ENCODE measurements around the gene PLD5. TPM values are rescaled to one million over a fixed set of nuclear protein-coding genes. Genes with fewer than 3 reads are reported as not detected.
"Not testable (repeated sequence)": the region's sequence is repeated elsewhere in the genome, so short reads cannot be mapped to it uniquely, and the experiment has no call there.

PLD5 gene
- polyA plus RNA-seq, 1 donor from 2014 or later: not detected

DNA sequence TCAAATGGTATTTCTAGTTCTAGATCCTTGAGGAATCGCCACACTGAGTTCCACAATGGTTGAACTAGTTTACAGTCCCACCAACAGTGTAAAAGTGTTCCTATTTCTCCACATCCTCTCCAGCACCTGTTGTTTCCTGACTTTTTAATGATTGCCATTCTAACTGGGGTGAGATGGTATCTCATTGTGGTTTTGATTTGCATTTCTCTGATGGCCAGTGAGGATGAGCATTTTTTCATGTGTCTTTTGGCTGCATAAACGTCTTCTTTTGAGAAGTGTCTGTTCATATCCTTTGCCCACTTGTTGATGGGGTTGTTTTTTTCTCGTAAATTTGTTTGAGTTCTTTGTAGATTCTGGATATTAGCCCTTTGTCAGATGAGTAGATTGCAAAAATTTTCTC lies 427.2 kb downstream of the PLD5 start:
- H3K4me1 Mint-ChIP-seq, H3K36me3 Mint-ChIP-seq, H3K27ac Mint-ChIP-seq, H3K27me3 Mint-ChIP-seq, H3K9me3 Mint-ChIP-seq, H3K4me3 Mint-ChIP-seq: not testable (repeated sequence)

DNA sequence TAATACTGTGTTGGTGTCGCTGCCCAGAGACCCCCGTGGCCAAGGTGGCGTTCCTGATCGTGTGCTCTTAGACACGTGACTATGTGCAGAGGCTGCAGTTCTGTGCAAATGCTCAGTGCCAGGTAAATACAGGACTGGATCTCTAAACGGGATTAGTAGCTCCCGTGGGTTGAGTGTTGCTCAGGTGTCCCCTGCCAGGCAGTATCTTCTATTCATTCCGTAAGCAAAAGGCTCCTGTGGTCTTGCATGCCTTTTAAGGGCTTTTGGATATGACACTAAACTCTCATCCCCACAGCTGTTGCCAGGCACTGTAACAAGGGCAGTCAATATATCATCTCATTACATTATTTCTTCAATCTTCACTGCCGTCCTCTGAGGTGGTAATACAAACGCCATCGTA lies 431.4 kb downstream of the PLD5 start:
- Mint-ChIP-seq H3K4me3 (no peak overlapping the region), H3K27ac (no peak overlapping the region), H3K9me3 (no peaks in the 10 kb centered on the region), H3K36me3 (no peaks in the 10 kb centered on the region), H3K27me3 (no peaks in the 10 kb centered on the region), H3K4me1 (no peaks in the 10 kb centered on the region)

DNA sequence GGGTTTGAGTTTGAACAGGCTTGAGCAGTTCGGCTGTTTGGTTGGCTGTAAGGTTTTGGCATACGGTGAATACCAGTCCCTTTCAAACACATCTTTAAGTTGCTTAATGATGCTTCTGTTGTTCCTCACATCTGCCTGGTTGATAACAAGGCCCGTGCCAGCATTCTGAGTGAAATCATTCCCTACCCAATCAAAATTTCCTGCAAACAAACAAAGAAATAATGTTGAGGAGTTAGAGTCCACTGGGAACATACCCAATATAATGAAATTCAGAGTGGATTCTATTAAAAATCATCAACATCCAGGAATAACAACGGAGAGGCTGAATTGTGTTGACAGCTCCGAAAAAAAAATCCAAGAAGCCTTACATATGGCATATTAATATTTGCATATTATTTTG lies 434.6 kb downstream of the PLD5 start:
- H3K27me3 Mint-ChIP-seq: no peaks in the 10 kb centered on the region
- H3K9me3 Mint-ChIP-seq: no peaks in the 10 kb centered on the region
- H3K36me3 Mint-ChIP-seq: no peaks in the 10 kb centered on the region
- H3K4me1 Mint-ChIP-seq: no peaks in the 10 kb centered on the region
- no peak overlapping the region for H3K4me3 Mint-ChIP-seq
- no peak overlapping the region for H3K27ac Mint-ChIP-seq

DNA sequence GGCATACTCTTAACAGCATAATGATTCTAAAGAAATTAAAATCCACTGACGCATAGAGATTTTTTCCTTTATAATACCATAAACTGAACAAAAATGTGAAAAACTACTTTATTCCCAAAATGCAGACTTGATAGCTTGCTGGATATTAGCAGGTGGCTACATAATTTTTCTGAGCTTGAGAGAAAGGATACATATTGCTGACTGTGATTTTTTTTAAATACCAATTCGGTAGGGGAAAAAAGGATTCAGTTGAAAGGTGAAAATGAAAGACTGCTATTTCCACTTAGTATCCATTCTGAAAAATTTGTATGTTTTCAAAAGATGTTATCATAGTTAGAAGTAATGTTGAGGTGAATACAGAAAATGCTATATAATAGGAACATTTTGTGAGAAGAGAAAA lies 435.6 kb downstream of the PLD5 start:
- no peak overlapping the region for H3K27ac Mint-ChIP-seq
- H3K27me3 Mint-ChIP-seq: no peaks in the 10 kb centered on the region
- no peaks in the 10 kb centered on the region for H3K9me3 Mint-ChIP-seq
- no peak overlapping the region for H3K4me3 Mint-ChIP-seq
- no peaks in the 10 kb centered on the region for H3K36me3 Mint-ChIP-seq
- H3K4me1 Mint-ChIP-seq: no peaks in the 10 kb centered on the region

DNA sequence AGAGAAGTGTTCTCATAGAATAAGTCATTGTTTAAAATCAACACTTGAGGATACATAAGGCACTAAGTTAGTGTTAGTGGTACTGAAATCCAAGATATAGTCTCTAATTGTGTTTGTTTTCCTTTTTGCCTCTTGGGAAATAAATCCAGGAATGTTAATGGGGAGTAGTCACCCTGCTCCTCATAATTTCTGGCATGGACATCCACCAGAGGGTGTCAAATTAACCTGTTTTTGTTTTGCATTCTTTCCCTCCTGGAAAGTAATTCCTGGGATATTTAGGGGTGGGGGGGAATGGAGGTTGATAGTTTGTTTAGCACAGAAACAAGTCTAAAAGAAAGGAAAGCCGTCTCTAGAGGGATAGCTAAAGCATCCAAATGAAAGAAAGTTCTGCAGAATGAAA lies 437.8 kb downstream of the PLD5 start:
- H3K36me3 Mint-ChIP-seq: no peaks in the 10 kb centered on the region
- H3K4me3 Mint-ChIP-seq: no peak overlapping the region
- H3K4me1 Mint-ChIP-seq: no peaks in the 10 kb centered on the region
- peak overlapping the region in 1 of 3 donors; percentile 1 for H3K27ac Mint-ChIP-seq
- H3K27me3 Mint-ChIP-seq: no peaks in the 10 kb centered on the region
- no peaks in the 10 kb centered on the region for H3K9me3 Mint-ChIP-seq

DNA sequence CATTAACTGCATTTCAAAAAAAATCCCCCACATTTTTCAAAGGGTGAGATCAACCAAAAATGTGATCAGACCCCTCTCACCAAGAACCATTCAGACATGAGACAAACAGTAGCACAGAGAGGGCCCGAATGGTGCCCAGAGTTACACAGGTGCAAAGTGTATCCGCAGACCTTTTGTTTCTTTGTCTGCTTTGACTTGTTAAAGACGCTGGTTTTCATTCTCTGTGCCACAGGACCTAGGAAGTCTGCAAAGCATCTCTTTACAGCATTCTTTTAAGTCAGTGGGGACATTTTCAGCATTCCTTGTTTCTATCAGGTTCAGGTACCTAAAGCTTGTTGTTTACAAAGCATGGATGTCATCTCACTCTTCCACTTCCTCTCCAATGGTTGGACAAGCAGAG lies 438.4 kb downstream of the PLD5 start:
- Mint-ChIP-seq H3K4me1 (no peaks in the 10 kb centered on the region), H3K4me3 (no peak overlapping the region), H3K27me3 (no peaks in the 10 kb centered on the region), H3K36me3 (no peaks in the 10 kb centered on the region), H3K9me3 (no peaks in the 10 kb centered on the region), H3K27ac (peak overlapping the region in 1 of 3 donors; percentile 1)

DNA sequence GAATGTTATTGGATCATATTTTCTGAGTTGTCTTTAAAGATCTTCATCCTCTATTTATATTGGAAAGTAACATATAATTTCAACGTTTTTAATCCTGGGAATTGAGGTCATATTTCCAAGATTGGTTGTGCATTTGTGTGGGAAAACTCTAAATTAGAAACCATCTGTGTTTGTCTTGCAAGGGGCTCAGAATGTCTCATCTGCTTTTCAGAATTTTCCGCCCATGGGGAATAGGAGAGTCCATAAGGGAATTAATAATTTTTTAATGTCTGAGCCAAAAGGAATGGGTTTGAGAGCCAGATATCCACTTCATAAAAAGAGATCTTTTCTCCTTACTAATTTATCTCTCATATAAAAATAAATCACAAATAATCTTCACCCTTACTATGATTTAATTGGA lies 440.8 kb downstream of the PLD5 start:
- Mint-ChIP-seq H3K9me3 (no peaks in the 10 kb centered on the region), H3K27me3 (no peaks in the 10 kb centered on the region), H3K36me3 (no peaks in the 10 kb centered on the region), H3K27ac (no peak overlapping the region), H3K4me1 (no peaks in the 10 kb centered on the region), H3K4me3 (no peak overlapping the region)

DNA sequence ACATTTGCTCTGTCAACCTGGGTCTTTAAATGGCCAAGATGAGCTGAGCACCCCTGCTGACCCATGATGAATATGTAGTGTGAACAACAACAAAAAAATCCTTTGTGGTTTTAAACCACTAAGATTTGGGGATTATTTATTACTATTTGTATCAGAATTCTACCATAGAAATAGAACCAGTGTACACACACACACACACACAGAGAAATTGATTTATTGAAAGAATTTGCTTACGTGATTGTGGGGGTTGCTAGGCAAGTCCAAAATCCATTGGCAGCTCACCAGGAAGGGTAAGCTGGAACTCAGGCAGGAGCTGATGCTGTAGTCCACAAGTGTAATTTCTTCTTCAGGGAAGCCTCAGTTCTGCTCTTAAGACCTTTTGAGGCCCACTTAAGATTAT lies 443.1 kb downstream of the PLD5 start:
- Mint-ChIP-seq H3K4me1 (peaks cover 0 to 1% (median 0%) of the 10 kb centered on the region in 3 donors), H3K36me3 (no peaks in the 10 kb centered on the region), H3K4me3 (peak overlapping the region in 1 of 4 donors; percentile 48), H3K27me3 (no peaks in the 10 kb centered on the region), H3K27ac (no peak overlapping the region), H3K9me3 (no peaks in the 10 kb centered on the region)

DNA sequence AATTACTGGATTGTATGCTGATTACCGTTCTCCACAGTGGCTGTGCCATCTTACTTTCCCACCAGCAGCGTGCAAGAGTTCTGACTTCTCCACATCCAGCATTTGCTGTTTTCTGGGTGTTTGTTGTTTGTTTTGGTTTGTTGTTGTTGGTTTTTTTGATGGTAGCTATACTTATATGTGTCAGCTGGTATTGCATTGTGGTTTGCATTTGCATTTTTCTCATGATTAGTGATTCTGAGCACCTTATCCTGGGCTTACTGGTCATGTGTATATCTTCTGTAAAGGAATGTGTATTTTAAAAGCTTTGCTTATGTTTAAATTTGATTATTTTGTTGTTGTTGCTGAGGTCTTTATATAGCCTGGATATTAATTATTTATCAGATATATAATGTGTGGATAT lies 458.7 kb downstream of the PLD5 start:
- no peak overlapping the region for H3K27ac Mint-ChIP-seq
- no peaks in the 10 kb centered on the region for H3K9me3 Mint-ChIP-seq
- no peak overlapping the region for H3K4me3 Mint-ChIP-seq
- no peaks in the 10 kb centered on the region for H3K27me3 Mint-ChIP-seq
- no peaks in the 10 kb centered on the region for H3K36me3 Mint-ChIP-seq
- H3K4me1 Mint-ChIP-seq: no peaks in the 10 kb centered on the region

DNA sequence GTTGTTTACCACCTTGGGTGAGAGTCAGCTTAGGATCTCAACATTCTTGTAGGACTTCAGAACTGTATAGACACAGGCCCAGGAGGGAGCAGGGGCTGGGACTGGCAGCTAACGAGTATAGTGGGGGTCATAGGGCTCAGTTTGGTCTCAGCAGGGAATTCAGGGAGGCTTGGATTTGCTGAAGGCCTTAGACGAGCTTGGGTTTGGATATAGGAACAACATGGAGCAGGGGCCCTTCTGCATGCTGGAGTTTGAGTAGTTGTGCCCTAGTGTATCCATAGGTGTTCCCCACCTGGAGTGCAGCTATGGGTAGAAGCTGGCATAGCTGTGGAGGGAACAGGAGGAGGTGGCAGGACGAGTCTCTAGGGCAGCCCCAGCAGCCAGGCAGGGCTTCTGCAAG lies 462.2 kb downstream of the PLD5 start:
- H3K4me3 Mint-ChIP-seq: no peak overlapping the region

DNA sequence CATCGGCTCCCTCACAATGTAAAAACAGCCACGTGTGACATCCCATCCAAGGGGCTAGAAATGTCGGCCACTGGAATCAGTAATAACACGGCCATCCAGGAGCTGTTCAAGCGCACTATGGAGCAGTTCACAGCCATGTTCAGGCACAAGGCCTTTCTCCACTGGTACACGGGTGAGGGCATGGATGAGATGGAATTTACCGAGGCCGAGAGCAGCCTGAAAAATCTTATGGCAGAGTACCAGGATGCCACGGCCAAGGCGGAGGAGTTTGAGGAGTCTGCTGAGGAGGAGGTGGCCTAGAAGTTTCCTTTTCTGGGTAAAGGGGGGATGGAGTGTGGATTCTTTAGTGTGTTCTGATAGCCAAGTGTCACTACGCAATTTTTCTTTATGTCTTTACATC lies 464.5 kb downstream of the PLD5 start:
- no peak overlapping the region for H3K4me3 Mint-ChIP-seq
- H3K27ac Mint-ChIP-seq: no peak overlapping the region
- H3K27me3 Mint-ChIP-seq: no peaks in the 10 kb centered on the region
- H3K4me1 Mint-ChIP-seq: no peaks in the 10 kb centered on the region
- no peaks in the 10 kb centered on the region for H3K9me3 Mint-ChIP-seq
- peaks cover 2% of the 10 kb centered on the region for H3K36me3 Mint-ChIP-seq

More for the DNA sequence above, 462.2 kb downstream of the PLD5 start:
- no peaks in the 10 kb centered on the region for H3K4me1 Mint-ChIP-seq
- H3K36me3 Mint-ChIP-seq: peaks cover 2% of the 10 kb centered on the region
- H3K27me3 Mint-ChIP-seq: no peaks in the 10 kb centered on the region
- peak overlapping the region in 1 of 3 donors; percentile 31 for H3K27ac Mint-ChIP-seq
- H3K9me3 Mint-ChIP-seq: no peaks in the 10 kb centered on the region

DNA sequence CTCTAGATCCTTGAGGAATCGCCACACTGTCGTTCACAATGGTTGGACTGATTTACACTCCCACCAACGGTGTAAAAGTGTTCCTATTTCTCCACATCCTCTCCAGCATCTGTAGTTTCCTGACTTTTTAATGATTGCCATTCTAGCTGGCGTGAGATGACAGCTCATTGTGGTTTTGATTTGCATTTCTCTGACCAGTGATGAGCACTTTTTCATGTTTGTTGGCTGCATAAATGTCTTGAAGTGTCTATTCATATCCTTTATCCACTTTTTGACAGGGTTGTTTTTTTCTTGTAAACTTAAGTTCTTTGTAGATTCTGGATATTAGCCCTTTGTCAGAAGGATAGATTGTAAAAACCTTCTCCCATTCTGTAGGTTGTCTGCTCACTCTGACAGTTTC lies 465.9 kb downstream of the PLD5 start:
- H3K4me1 Mint-ChIP-seq, H3K9me3 Mint-ChIP-seq, H3K36me3 Mint-ChIP-seq, H3K4me3 Mint-ChIP-seq, H3K27ac Mint-ChIP-seq, H3K27me3 Mint-ChIP-seq: not testable (repeated sequence)

DNA sequence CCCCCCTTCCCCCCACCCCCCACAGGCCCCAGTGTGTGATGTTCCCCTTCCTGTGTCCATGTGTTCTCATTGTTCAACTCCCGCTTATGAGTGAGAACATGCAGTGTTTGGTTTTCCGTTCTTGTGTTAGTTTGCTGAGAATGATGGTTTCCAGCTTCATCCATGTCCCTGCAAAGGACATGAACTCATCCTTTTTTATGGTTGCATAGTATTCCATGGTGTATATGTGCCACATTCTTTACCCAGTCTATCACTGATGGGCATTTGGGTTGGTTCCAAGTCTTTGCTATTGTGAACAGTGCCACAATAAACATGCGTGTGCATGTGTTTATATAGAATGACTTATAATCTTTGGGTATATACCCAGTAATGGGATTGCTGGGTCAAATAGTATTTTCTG lies 466.3 kb downstream of the PLD5 start:
- not testable (repeated sequence) for H3K9me3 Mint-ChIP-seq, H3K4me1 Mint-ChIP-seq, H3K4me3 Mint-ChIP-seq, H3K36me3 Mint-ChIP-seq, H3K27ac Mint-ChIP-seq, H3K27me3 Mint-ChIP-seq

DNA sequence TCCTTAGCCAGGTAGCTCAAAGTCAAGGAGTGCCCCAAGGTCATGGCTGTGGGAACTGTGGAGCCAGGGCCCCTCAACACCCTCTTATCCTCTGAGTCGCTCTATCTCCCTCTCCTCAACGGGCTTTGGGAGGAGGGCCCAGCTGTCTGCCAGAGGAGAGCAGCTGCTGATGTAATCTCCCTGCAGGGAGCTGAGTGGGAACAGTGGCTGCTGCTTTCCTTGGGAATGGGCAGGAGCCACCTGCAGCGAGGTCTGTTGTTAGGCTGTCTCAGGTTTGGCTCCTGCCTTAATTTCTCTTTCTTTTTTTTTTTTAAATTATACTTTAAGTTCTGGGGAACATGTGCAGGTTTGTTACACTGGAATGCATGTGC lies 466.8 kb downstream of the PLD5 start:
- no peaks in the 10 kb centered on the region for H3K9me3 Mint-ChIP-seq
- no peak overlapping the region for H3K27ac Mint-ChIP-seq
- no peaks in the 10 kb centered on the region for H3K4me1 Mint-ChIP-seq
- no peak overlapping the region for H3K4me3 Mint-ChIP-seq
- H3K27me3 Mint-ChIP-seq: no peaks in the 10 kb centered on the region
- H3K36me3 Mint-ChIP-seq: peaks cover 2% of the 10 kb centered on the region

DNA sequence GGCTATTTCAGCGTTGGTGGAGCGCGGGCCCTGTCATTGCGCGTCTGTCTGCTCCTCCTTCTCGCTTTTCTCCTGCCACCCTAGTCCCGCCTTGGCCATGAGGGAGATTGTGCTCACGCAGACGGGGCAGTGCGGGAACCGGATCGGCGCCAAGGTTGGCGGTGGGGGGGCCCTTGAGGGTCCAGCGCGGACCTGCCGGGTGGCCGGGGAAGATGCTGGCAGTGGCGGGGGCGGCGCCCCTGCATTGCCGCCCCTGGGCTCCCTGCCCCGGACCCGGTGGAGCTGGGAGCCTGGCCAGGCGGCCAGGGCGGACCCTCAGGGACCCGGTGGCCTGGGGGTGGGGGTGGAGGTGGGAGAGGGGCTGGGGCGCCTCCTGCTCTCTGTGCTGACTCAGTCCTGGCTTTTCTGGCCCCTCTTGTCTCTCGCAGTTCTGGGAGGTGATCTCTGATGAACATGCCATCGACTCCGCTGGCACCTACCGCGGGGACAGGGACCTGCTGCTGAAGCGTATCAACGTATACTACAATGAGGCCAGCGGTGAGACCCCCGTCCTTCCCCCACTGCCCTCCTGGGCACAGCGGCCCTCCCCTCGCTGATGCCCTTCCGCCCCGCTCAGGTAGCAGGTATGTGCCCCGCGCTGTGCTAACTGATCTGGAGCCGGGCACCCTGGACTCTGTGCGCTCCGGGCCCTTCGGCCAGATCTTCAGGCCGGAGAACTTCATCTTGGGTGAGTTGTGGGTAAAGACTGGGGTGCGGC lies 467.3 kb downstream of the PLD5 start:
- Mint-ChIP-seq H3K4me1 (no peaks in the 10 kb centered on the region), H3K27ac (no peak overlapping the region), H3K36me3 (peaks cover 2% of the 10 kb centered on the region), H3K9me3 (no peaks in the 10 kb centered on the region), H3K4me3 (no peak overlapping the region), H3K27me3 (no peaks in the 10 kb centered on the region)

DNA sequence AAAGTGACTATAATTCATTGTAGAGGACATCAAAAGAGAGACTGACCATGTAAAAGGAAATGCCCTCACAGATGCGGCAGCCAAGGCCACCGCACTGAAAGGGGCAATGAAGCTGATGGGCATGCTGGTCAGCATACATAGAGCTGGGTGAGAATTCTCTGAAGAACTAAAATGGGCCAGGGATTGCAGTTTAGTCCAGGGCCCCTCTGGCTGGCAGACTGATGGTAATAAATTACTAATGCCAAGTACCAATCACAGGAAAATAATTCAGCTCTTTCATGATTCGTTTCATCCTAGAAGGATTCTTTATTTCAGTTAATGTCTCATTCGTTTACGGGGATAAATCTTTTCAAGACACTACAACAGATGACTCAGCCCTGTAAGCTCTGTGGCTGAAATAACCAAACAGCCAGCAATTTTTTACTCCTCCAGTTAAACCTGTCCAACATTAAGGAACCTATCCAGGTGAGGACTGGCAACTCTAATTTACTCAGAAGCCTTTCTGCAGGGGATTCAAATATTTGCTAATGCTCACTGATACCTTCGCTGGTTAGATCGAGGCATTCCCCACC lies 468.7 kb downstream of the PLD5 start:
- no peaks in the 10 kb centered on the region for H3K4me1 Mint-ChIP-seq
- H3K27me3 Mint-ChIP-seq: no peaks in the 10 kb centered on the region
- no peaks in the 10 kb centered on the region for H3K9me3 Mint-ChIP-seq
- H3K36me3 Mint-ChIP-seq: peaks cover 2% of the 10 kb centered on the region
- no peak overlapping the region for H3K4me3 Mint-ChIP-seq
- H3K27ac Mint-ChIP-seq: no peak overlapping the region
